Coronary artery (tissue), 2 donors: Measurements from ENCODE around the gene ATP6V0D1.
"Not testable (repeated sequence)": the region's sequence is repeated elsewhere in the genome, so short reads cannot be mapped to it uniquely, and the experiment has no call there.

Experiments
- DNase-seq: peaks from one replicate; pipeline ENCODE4 v3.0.0-alpha.2; 2017; ENCODE audit warnings: low spot score
- H3K27ac ChIP-seq, 2 donors: fragments of 200-600 bp; sonication (generic); one replicate each; pipeline ENCODE4 v1.5.1; 2016 to 2019
- H3K4me3 ChIP-seq: fragments of 200-600 bp; sonication (generic); 2 replicates; pipeline ENCODE4 v1.5.1; 2016; ENCODE audit warnings: mild to moderate bottlenecking, moderate library complexity
- TF ChIP-seq, protein P1 (sequence below): fragments of 200-600 bp; sonication (generic); IDR thresholded peaks from one replicate; pipeline ENCODE4 v1.5.1; 2019; ENCODE audit warnings: antibody characterized with exemption

Gene ATP6V0D1

DNA sequence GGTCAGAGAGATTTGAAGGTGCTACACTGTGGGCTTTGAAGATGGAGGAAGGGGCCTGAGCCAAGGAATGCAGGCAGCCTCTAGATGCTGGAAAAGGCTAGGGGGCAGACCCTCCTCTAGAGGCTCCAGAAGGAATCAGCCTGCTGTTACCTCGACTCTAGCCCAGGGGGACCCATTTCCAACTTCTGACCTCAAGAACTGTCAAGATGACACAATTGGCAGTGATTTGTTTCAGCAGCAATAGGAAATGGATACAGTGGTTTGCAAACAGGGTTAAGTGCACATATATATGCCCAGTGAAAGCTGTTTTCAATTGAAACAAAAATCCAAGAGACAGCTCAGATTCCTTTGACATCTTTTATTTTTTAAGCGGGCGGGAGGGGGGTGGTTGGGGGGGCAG, 61.0 kb downstream of the ATP6V0D1 start:
- DNase-seq: no peak
- TF ChIP-seq, protein P1, sequence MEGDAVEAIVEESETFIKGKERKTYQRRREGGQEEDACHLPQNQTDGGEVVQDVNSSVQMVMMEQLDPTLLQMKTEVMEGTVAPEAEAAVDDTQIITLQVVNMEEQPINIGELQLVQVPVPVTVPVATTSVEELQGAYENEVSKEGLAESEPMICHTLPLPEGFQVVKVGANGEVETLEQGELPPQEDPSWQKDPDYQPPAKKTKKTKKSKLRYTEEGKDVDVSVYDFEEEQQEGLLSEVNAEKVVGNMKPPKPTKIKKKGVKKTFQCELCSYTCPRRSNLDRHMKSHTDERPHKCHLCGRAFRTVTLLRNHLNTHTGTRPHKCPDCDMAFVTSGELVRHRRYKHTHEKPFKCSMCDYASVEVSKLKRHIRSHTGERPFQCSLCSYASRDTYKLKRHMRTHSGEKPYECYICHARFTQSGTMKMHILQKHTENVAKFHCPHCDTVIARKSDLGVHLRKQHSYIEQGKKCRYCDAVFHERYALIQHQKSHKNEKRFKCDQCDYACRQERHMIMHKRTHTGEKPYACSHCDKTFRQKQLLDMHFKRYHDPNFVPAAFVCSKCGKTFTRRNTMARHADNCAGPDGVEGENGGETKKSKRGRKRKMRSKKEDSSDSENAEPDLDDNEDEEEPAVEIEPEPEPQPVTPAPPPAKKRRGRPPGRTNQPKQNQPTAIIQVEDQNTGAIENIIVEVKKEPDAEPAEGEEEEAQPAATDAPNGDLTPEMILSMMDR: no peak
- no peak overlapping the region for H3K27ac ChIP-seq
- no peak overlapping the region for H3K4me3 ChIP-seq

DNA sequence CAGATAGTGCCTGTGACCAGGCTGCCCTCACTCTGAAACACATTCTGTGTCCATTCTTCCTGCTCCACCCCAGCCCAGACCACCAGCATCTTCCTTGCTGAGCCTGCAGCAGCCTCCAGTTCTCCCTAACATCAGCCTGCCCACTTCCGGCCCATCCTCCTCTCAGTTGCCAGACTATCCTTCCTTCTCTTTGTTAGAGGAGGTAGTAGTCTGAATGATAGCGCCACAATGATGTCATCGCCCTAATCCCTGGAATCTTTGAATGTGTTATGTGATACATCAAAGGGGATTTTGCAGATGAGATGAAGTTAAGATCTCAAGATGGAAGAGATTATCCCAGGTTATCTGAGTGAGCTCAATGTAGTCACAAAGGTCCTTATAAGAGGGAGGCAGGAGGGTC, 61.5 kb downstream of the ATP6V0D1 start:
- DNase-seq: no peak
- no peak overlapping the region for H3K4me3 ChIP-seq

DNA sequence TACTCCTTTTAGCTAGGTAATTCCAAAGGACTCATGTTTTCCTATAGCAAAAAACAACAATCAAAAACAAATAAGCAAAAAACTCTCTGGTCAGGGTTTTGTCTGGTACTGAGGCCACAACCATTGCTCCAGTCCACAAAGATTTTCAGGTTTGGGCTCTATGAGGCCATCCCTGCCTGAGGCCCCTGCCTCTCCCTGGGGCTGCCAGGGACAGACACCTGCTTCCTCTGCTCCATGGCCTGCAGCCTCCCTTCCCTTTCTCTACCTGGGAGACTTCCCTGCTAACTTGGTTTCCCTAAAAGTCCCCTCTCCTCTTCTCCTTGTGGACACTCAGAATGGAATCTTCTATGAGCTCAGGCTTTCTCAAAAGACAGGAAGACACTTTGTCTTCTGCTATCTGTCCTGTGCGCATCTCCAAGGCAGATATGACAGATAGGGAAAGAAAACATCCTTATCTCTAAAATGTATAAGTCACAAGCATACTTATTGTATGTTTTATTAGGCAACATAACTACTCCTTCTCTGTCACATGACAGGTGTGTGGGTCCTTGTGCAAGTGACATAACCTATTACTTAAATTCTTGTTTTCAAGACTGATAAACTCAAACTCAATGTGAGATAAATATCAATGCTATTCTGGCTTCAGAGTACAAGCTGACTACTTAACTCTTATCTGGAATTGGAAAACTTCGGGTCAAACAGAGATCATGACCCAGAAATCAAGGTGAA, 63.5 kb downstream of the ATP6V0D1 start:
- H3K27ac ChIP-seq: no peak overlapping the region

More for the DNA sequence above, 61.5 kb downstream of the ATP6V0D1 start:
- no peak overlapping the region for H3K27ac ChIP-seq
- TF ChIP-seq, protein P1: no peak

DNA sequence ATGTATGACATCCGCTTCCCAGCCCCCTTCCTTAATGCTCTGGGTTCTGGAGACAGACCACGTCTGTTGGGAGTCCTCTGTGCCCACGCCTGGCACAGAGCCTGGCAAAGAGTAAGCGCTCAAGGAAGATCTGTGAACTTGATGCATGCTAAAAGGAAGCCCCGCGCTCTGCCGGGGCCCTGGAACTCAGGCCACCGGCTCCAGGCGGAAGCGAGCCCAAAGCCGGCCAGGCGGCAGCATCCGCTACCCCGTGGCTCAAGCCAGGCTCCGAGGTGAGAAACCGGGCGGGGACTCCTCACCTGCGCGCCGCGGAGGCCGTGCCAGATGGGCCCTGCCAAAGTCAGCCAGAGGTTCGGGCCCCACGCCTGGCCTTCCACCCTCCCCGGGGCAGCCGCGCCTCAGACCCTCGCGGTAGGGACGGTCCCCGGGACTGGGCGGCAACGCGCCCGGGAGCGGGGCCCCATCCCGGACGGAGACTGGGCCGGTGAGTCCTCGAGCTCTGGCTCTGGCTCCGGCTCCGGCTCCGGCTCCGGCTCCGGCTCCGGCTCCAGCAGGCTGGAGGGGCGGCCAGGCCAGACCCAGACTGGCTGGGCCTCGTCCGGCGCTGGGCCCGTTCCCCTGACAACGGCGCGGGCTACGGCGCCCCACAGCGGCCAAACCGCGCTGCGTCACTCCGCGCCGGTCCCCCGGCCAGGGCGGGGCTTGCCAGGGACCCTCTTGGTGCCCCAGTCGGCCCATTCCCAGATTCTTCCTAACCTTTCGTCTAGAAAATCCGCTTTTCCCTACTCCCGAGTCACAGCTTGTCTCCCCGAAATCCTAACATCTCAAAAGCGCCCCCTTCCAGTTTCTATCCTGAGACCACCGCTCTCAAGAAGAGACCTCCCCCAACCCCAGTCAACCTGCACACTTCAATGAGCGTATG, 64.8 kb downstream of the ATP6V0D1 start, which contains the start of gene ZDHHC1:
ZDHHC1 (minus strand) TSS at position 606 of the 922 bp plus-strand sequence. CDS start 8,702 bp downstream, outside the sequence.
- peak within 1 kb of the TSS; percentile 93 for H3K4me3 ChIP-seq
- H3K27ac ChIP-seq: peak within 1 kb of the TSS; percentile 70 to 88
- DNase-seq: no peak
- TF ChIP-seq, protein P1: peak; percentile 48

More for the DNA sequence above, 63.5 kb downstream of the ATP6V0D1 start:
- no peak overlapping the region for H3K4me3 ChIP-seq
- TF ChIP-seq, protein P1: no peak
- no peak for DNase-seq

DNA sequence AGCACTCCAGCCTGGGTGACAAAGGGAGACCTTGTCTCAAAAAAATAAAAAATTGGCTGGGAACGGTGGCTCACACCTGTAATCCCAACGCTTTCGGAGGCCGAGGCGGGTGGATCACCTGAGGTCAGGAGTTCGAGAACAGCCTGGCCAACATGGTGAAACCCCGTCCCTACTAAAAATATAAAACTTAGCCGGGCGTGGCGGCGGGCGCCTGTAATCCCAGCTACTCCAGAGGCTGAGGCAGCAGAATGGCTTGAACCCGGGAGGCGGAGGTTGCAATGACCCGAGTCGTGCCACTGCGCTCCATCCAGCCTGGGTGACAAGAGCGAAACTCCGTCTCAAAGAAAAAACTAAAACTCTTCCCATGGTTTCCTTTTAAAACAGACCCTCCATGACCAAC, 65.5 kb downstream of the ATP6V0D1 start:
- DNase-seq: not testable (repeated sequence)
- peak overlapping the region in 1 of 2 donors; percentile 88 for H3K27ac ChIP-seq

DNA sequence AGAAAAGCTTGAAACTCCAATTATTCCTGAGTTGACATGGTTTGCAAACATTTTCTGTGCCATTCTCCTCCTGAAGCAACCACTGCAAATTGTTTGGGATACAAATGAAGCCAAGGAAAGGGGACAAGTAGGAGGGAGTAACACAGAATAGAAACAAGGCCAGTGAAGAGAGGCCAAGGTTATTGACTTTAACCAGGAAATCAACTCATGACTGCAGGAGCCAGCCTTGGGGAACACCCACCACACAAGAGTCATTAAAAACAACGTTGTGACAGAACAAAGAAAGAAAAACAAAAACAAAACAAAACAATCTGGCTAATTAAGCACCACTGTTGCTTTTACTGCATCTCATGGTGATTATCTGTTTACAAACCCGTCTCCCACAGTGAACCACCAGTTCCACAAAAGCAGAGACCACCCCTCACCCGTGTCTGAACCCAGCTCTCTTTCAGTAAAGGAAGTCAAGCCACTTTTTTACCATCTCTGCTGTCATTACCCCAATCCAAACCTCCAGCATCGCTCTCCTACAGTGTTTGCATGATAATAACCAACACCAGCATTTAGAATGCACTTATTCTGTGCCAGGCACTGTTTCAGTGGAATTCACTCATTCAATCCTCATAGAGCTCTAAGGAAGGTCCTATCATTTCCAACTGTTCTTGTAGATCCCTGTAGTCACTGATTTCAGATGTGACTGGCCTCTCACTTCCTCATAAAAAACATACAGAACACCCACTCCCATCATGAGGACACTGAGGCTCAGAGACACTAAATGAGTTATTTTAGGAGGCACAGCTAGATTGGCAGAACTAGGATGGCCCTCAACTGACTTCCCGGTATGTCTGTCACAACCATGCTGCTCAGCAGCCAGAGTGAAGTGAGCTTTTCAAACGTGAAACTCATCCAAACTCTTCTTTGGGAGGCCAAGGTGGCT, 66.7 kb downstream of the ATP6V0D1 start:
- TF ChIP-seq, protein P1: no peak
- Histone ChIP-seq H3K27ac (no peak overlapping the region), H3K4me3 (no peak overlapping the region)
- no peak for DNase-seq

More for the DNA sequence above, 65.5 kb downstream of the ATP6V0D1 start:
- H3K4me3 ChIP-seq: peak overlapping the region; percentile 93
